ENCODE data around the gene SUV39H1. TPM values are rescaled to one million over a fixed set of nuclear protein-coding genes. Genes with fewer than 3 reads are reported as not detected.

SUV39H1 gene
- total and polyA plus RNA-seq, 11 donors = 1.9 to 6.7 (median 3.6) TPM

GRCh38 chrX:48703642-48704481 is 7.3 kb downstream of the SUV39H1 start:
- intact Hi-C loops (cut with DNase I) = loop anchor here in 1 of 10 donors (10.0 kb wide), 1 partner anchor 191 kb away; the partner anchor contains the start of genes PQBP1 and TIMM17B
- ATAC-seq (peak; percentile 70 to 79 (median 76)), DNase-seq (peak in 1 of 5 donors; percentile 42)
- H3K27ac ChIP-seq = peak overlapping the region in 6 of 12 donors; percentile 5 to 69 (median 44)
- H3K36me3 ChIP-seq = peaks cover 0 to 21% (median 4%) of the 10 kb centered on the region in 9 donors
- H3K9me3 ChIP-seq = no peaks in the 10 kb centered on the region
- TF ChIP-seq POLR2A (IDR thresholded peaks at IDR 0.05) = no peak
- peak in 3 of 12 donors; percentile 7 to 18 (median 8) for TF ChIP-seq CTCF (IDR thresholded peaks at IDR 0.05)
- WGBS, 4 donors = 37 to 53% (median 45%) methylated on average over 4 of the region's 4 CpGs
- H3K4me1 ChIP-seq = peaks cover 0 to 13% (median 0%) of the 10 kb centered on the region in 12 donors
- H3K4me3 ChIP-seq = no peak overlapping the region
- H3K27me3 ChIP-seq = no peaks in the 10 kb centered on the region

GRCh38 chrX:48705871-48706270 is 9.3 kb downstream of the SUV39H1 start:
- peaks cover 0 to 4% (median 2%) of the 10 kb centered on the region in 9 donors for H3K36me3 ChIP-seq
- no peak overlapping the region for H3K4me3 ChIP-seq
- H3K27me3 ChIP-seq = peaks cover 0 to 3% (median 0%) of the 10 kb centered on the region in 9 donors
- TF ChIP-seq CTCF (IDR thresholded peaks at IDR 0.05) (no peak), POLR2A (IDR thresholded peaks at IDR 0.05) (no peak)
- DNase-seq (no peak), ATAC-seq (no peak)
- no peaks in the 10 kb centered on the region for H3K9me3 ChIP-seq
- WGBS, 4 donors = 86 to 95% (median 93%) methylated on average over 4 to 12 of the region's 12 CpGs
- no peak overlapping the region for H3K27ac ChIP-seq
- intact Hi-C loops (cut with DNase I) = loop anchor here in 1 of 10 donors (10.0 kb wide), 1 partner anchor 189 kb away; the partner anchor contains the start of genes PQBP1 and TIMM17B
- peaks cover 0 to 13% (median 0%) of the 10 kb centered on the region in 12 donors for H3K4me1 ChIP-seq

GRCh38 chrX:48709522-48710112 is 13.1 kb downstream of the SUV39H1 start:
- no peak overlapping the region for H3K27ac ChIP-seq
- no peak overlapping the region for H3K4me3 ChIP-seq
- DNase-seq = no peak
- no peak for ATAC-seq
- no peak for TF ChIP-seq CTCF (IDR thresholded peaks at IDR 0.05)
- TF ChIP-seq POLR2A (IDR thresholded peaks at IDR 0.05) = no peak
- H3K27me3 ChIP-seq = peaks cover 0 to 3% (median 0%) of the 10 kb centered on the region in 9 donors
- intact Hi-C loops (cut with DNase I) = loop anchor here in 1 of 10 donors (10.0 kb wide), 1 partner anchor 185 kb away; the partner anchor contains the start of genes PQBP1 and TIMM17B
- no peaks in the 10 kb centered on the region for H3K9me3 ChIP-seq
- peaks cover 0 to 9% (median 0%) of the 10 kb centered on the region in 12 donors for H3K4me1 ChIP-seq
- H3K36me3 ChIP-seq = peaks cover 0 to 3% (median 0%) of the 10 kb centered on the region in 9 donors
- 81 to 98% (median 89%) methylated on average over 6 to 7 of the region's 7 CpGs for WGBS, 4 donors
